Esophagus muscularis mucosa (tissue), 4 donors: ENCODE data around the gene GALNT13. TPM values are rescaled to one million over a fixed set of nuclear protein-coding genes. Genes with fewer than 3 reads are reported as not detected.
A peak's percentile ranks its signal among the peaks of the same experiment; 100 is the strongest.

Experiments used
- DNase-seq: peaks from one replicate; pipeline ENCODE4 v3.0.0-alpha.2; 2017; ENCODE audit errors: extremely low spot score
- H3K27ac ChIP-seq, 4 donors: fragments of 200-600 bp; sonication (generic); replicated peaks in 1 of 4; 1 replicate in 3 of 4; 2 replicates in 1 of 4; pipeline ENCODE4 v1.5.1; 2016 to 2019; ENCODE audit warnings: mild to moderate bottlenecking in 1 of 4
- H3K27me3 ChIP-seq, 4 donors: fragments of 200-600 bp; sonication (generic); one replicate each; pipeline versions ENCODE4 v1.5.1 to v1.6.0; 2016 to 2019
- H3K36me3 ChIP-seq, 4 donors: fragments of 200-600 bp; sonication (generic); one replicate each; pipeline ENCODE4 v1.5.1; 2016 to 2019
- H3K4me1 ChIP-seq, 4 donors: fragments of 200-600 bp; sonication (generic); one replicate each; pipeline ENCODE4 v1.5.1; 2016 to 2019
- H3K4me3 ChIP-seq, 4 donors: fragments of 200-600 bp; sonication (generic); 1 replicate in 2 of 4; 2 replicates in 2 of 4; pipeline ENCODE4 v1.5.1; 2016 to 2019; ENCODE audit warnings: mild to moderate bottlenecking in 4 of 4, moderate library complexity in 1 of 4
- H3K9me3 ChIP-seq, 4 donors: fragments of 200-600 bp; sonication (generic); 1 replicate in 3 of 4; 2 replicates in 1 of 4; pipeline ENCODE4 v1.5.1; 2016 to 2019
- CTCF ChIP-seq, 3 experiments: fragments of 200-600 bp in 2 of 3; fragments of 450-650 bp in 1 of 3; sonication (generic) in 2 of 3; IDR thresholded peaks; one replicate each; pipeline ENCODE4 v1.5.1; 2017 to 2019; ENCODE audit warnings: antibody characterized with exemption in 3 of 3, mild to moderate bottlenecking in 2 of 3, moderate library complexity in 1 of 3
- EP300 ChIP-seq: sonication (generic); formaldehyde crosslinking; IDR thresholded peaks from one replicate; pipeline ENCODE4 v1.6.1; 2017; ENCODE audit warnings: antibody characterized with exemption
- POLR2A ChIP-seq: fragments of 450-650 bp; IDR thresholded peaks from one replicate; pipeline ENCODE4 v1.6.1; 2017; ENCODE audit warnings: antibody characterized with exemption, moderate library complexity, mild to moderate bottlenecking, low read depth
- POLR2AphosphoS5 ChIP-seq, 2 donors: sonication (generic); formaldehyde crosslinking; IDR thresholded peaks; one replicate each; pipeline ENCODE4 v1.6.1; 2017; ENCODE audit warnings: antibody characterized with exemption in 2 of 2
- WGBS: methylation state at CpG from one replicate; pipeline ENCODE4 v1.1.5; 2018; 5-methylcytosine and 5-hydroxymethylcytosine counted together
- intact Hi-C: fragments of 100-400 bp; cut with DNase I; formaldehyde crosslinking; loops from one replicate; pipeline ENCODE4 v1.15.1; 2023
- total RNA-seq, 4 donors: library from RNA; depleted of rRNA; stranded (reverse); fragments of >200 nt; gene quantifications; one replicate each; pipeline versions ENCODE4 v1.1.0 to v1.2.1, GENCODE V29; 2016

The GALNT13 gene
- total RNA-seq, 4 donors from 2014 or later, result 0.34 to 0.50 (median 0.40) TPM

DNA sequence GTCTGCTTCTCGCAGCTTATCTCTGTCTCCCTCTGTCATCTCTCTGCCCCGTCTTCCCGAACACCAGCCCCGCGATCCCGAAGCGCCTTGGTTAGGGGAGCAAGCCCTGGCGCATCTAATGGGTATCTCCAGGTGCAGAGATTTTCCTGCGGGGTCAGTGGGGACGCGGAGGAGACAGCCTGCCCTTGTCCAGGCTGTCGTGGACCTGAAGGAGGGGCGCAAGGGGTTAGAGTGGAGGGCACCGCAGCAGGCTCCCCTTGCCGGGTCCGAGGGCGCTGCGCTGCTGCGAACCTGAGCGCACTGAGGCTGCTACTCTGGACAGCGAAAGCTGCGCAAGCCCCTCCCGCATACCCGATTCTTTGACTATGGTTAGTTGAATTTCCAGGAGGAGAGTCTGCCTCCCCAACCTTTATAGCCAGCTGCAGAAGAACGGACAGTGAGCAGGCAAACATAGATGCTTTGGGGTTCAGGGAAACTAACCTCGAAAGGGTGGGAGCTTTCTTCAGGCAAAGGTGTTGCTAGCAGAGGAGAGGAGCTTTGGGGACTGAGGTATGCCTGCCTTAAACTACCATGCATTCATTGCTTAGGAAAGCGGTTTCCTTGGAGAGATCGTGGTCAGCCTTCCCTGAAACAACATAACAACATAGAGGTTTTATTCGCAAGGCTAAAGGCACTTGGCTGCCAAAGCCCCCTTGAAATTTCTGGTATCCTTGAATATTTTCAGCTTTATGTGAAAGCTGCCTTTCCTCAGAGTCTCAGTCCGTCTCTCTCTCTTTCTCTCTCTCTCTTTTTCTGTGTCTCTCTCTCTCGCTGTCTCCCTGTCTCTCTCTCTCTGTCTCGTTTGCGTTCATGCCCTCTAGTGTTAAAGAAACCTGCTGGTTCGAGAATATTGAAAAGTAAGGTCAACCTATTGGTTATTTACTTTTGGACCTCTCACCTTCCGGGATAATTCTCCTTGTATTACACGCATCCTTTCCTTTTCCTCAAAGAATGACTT is 1.6 kb downstream of the GALNT13 start:
- Histone ChIP-seq H3K36me3 (no peaks in the 10 kb centered on the region), H3K4me3 (peak overlapping the region in 1 of 4 donors; percentile 14), H3K4me1 (peaks cover 0 to 27% (median 22%) of the 10 kb centered on the region in 4 donors), H3K27me3 (peaks cover 0 to 42% (median 2%) of the 10 kb centered on the region in 4 donors), H3K27ac (no peak overlapping the region), H3K9me3 (no peaks in the 10 kb centered on the region)
- intact Hi-C loops, result no loop called here
- 6% methylated on average over 30 of the region's 36 CpGs for WGBS
- TF ChIP-seq CTCF (IDR thresholded peaks at IDR 0.05) (no peak), POLR2AphosphoS5 (IDR thresholded peaks at IDR 0.05) (no peak), EP300 (no peak), POLR2A (no peak)
- DNase-seq, result no peak

GRCh38 chr2:153875801-153876466 is 4.2 kb downstream of the GALNT13 start:
- intact Hi-C loops, result no loop called here

DNA sequence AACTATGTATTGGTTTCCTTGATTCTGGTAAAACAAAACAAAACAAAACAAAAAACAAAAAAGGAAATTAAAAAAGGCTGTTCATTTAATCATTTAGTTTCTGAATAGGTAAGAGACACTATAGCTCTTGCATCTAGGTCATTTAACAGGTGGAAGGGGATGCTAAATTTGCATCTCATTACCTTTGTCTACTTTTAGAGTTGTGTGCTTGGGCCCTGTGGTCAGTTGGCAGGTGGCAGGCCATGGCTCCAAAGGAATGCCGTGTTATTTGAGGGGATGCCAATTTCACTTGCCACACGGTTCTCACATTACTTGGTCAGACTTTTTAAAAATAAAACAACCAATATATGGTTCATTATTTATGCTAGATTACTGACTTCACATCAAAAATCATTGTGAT is 9.2 kb downstream of the GALNT13 start:
- Histone ChIP-seq H3K4me1 (no peaks in the 10 kb centered on the region), H3K4me3 (no peak overlapping the region), H3K9me3 (no peaks in the 10 kb centered on the region), H3K36me3 (no peaks in the 10 kb centered on the region), H3K27me3 (no peaks in the 10 kb centered on the region), H3K27ac (no peak overlapping the region)
- intact Hi-C loops, result no loop called here
- TF ChIP-seq POLR2AphosphoS5 (IDR thresholded peaks at IDR 0.05) (no peak), CTCF (IDR thresholded peaks at IDR 0.05) (no peak), EP300 (no peak), POLR2A (no peak)
- DNase-seq, result no peak
- 76% methylated on average over 2 of the region's 2 CpGs for WGBS

More at GRCh38 chr2:153875801-153876466, 4.2 kb downstream of the GALNT13 start:
- Histone ChIP-seq H3K9me3 (no peaks in the 10 kb centered on the region), H3K27ac (no peak overlapping the region), H3K27me3 (peaks cover 0 to 40% (median 2%) of the 10 kb centered on the region in 4 donors), H3K36me3 (no peaks in the 10 kb centered on the region), H3K4me1 (peaks cover 0 to 27% (median 22%) of the 10 kb centered on the region in 4 donors), H3K4me3 (no peak overlapping the region)
- DNase-seq, result no peak
- TF ChIP-seq POLR2AphosphoS5 (IDR thresholded peaks at IDR 0.05), result no peak
- no peak for TF ChIP-seq POLR2A
- TF ChIP-seq EP300, result no peak
- no peak for TF ChIP-seq CTCF (IDR thresholded peaks at IDR 0.05)
- WGBS, result 76% methylated on average over 2 of the region's 2 CpGs

GRCh38 chr2:153886833-153887232 is 15.1 kb downstream of the GALNT13 start:
- no peaks in the 10 kb centered on the region for H3K4me1 ChIP-seq
- DNase-seq, result no peak
- no peaks in the 10 kb centered on the region for H3K9me3 ChIP-seq
- H3K4me3 ChIP-seq, result no peak overlapping the region
- H3K36me3 ChIP-seq, result no peaks in the 10 kb centered on the region
- H3K27me3 ChIP-seq, result no peaks in the 10 kb centered on the region
- intact Hi-C loops, result no loop called here
- no peak overlapping the region for H3K27ac ChIP-seq
- no peak for TF ChIP-seq POLR2AphosphoS5 (IDR thresholded peaks at IDR 0.05)
- TF ChIP-seq CTCF (IDR thresholded peaks at IDR 0.05), result no peak
- no peak for TF ChIP-seq POLR2A
- no peak for TF ChIP-seq EP300
